Measurements from ENCODE around the gene STUM.
"Not testable (repeated sequence)": the region's sequence is repeated elsewhere in the genome, so short reads cannot be mapped to it uniquely, and the experiment has no call there.

STUM gene, protein sequence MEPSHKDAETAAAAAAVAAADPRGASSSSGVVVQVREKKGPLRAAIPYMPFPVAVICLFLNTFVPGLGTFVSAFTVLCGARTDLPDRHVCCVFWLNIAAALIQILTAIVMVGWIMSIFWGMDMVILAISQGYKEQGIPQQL

DNA sequence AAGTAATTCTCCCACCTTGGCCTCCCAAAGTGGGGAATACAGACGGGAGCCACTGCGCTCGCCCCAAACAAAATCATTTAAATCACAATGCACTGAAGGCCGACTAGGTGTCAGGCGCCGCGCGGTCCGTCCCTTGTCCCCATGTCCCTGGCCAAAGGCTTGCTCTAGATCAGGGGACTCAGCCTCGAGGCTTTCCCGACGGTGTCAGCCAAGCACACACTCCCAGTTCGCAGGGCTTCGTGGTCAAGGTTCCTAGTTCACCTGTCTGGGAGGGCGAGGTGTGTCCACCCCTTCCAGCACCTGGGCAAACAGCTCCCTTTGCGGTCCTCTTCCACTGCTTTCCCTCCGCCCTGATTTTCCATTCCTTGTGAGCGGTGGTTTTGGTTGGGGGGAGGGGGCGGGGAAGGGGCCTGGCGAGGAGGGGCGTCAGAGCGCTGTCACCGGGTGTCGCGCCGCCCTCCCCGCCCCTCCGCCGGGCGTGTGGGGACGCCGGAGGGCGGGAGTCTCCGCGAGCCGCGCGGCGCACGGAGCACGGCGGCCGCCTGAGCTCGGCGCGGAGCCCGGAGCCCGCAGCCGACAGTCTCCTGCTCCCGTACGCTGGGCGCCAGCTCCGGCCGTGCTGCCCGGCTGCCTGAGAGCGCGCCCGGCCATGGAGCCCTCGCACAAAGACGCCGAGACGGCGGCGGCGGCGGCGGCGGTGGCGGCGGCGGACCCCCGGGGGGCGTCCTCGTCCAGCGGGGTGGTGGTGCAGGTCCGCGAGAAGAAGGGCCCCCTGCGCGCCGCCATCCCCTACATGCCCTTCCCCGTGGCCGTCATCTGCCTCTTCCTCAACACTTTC lies at the start of gene STUM:
TSS of gene STUM (plus strand) at position 509 of the 838 bp plus-strand sequence. CDS start at position 650, 141 bp downstream.
- DNase-seq, result no peak

DNA sequence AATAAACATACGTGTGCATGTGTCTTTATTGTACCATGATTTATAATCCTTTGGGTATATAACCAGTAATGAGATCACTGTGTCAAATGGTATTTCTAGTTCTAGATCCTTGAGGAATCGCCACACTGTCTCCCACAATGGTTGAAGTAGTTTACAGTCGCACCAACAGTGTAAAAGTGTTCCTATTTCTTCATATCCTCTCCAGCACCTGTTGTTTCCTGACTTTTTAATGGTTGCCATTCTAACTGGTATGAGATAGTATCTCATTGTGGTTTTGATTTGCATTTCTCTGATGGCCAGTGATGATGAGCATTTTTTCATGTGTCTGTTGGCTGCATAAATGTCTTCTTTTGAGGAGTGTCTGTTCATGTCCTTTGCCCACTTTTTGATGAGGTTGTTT lies 48.9 kb upstream of the STUM start:
- DNase-seq, result not testable (repeated sequence)

DNA sequence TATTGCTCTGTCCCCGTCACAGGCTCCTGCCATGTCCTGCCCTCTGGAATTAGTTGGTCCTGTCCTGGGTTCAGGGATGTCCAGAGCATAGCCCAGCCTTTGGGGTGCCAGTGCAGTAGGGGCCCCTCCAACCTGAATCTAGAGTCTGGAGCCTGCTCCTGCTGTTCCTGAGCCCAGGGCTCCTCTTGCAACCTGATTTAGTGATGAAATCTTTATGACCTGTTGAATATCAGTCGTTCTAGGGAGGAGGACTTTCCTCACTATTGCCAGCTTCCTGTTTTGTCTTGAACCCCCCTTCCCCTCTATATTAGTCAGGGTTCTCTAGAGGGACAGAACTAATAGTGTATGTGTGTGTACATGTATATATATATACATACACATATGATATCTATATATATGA lies 42.5 kb upstream of the STUM start:
- DNase-seq, result no peak

- DNase-seq, result no peak
Observed at GRCh38 chr1:226506921-226507320, 41.6 kb upstream of the STUM start.

- DNase-seq, result no peak
Observed at GRCh38 chr1:226510453-226510852, 38.1 kb upstream of the STUM start.

- DNase-seq, result no peak
Observed at GRCh38 chr1:226511296-226511695, 37.3 kb upstream of the STUM start.

DNA sequence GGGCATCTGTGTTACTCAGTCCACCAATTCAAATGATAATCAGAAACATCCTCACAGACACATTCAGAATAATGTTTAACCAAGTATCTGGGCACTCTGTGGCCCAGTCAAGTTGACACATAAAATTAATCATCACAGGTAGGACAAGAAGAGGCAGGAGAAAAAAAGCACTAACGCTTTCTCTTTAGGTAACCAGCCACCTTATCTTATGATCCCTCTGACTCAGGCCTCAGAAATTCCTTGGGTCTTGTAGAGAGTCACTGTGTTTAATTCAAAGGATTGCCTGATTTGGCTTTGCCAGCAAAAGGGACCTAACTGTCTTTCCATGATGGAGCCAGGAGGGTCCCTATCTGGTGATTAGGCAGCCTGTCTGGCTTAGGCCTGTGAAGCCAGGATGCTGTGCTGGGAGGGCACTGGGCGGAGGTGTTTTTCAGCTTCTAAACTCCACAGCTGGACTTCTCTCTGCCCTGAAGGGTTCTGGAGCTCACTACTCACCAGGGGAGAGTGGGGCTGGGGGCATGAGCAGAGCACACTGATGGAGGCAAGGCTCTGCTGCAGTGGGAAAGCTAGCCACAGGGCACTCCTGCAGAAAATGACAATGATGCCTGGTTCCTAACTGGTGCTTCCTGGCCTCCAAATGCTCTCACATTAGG lies 36.4 kb upstream of the STUM start:
- DNase-seq, result no peak

GRCh38 chr1:226518375-226518774 lies 30.2 kb upstream of the STUM start:
- no peak for DNase-seq

GRCh38 chr1:226519135-226519534 lies 29.4 kb upstream of the STUM start:
- no peak for DNase-seq

- no peak for DNase-seq
Observed at GRCh38 chr1:226519716-226520598, 28.6 kb upstream of the STUM start.

DNA sequence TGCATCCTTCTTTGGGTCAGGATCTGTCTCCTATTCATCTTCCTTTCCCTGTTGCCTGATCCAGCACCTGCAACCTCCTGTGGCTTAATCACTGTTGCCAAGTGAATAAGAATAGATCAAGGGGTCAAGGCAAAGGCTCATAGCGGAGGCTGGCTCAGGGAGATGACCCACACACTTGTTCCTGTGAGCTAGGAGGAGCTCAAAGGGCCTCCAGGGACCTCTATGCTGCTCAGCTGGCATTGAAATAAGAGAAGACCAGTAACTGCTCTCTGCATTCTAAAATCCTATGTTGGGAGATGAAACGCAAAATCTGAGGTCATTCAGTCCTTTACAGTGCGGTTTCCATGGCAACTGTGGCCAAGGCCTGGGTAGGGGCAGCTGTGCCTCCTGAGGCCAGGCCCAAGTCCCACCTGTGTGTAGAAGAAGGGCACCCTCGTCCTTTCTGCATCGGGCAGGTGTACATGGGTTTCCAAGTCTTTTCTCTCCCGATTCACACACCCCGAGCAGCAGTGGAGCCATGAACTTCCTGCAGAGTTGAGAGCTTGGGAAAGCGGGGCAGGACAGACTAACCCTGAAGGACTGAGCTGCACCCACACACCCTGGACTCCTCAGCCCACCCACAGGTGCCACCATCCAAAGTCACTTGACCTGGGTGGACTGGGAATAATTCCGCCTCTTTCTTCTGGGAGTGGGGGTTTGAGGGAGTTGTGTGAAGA lies 27.8 kb upstream of the STUM start:
- no peak for DNase-seq

DNA sequence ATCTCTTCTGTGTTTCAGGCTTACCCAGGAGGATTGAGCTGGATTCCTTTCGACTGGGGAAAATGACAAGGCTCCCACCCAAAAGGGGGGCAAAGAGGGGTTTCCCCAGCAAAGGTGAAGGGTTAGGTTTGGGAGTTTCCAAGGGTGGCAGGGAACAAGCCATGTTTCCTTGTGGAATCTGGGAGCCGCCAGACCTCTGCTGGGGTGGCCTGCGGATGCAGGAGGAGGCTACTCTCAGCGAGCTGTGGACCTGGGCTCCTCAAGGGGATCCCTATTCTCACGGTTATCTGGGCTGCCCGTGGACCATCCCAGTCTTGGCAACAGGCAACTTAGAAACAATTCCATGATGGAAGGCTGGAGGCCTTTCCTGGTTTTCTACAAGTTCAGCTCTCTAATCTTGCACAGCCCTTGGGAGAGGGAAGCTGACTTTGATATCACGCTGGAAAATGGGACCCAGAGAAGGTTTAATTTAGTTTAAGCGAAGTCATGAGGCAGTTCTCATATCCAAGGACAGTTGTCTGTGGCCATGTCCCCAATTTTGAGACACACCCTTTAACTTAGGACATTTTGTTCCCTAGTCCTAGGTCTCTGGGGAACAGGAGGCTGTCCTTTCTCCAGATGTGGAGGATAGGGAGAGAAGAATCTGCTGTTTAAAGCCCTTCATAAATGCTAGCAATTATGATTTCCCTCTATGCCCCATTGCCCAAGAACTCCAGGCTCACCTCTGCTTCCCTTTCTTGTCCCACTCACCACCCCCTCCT lies 24.7 kb upstream of the STUM start:
- no peak for DNase-seq

- no peak for DNase-seq
Observed at GRCh38 chr1:226524547-226524946, 24.0 kb upstream of the STUM start.

- no peak for DNase-seq
Observed at GRCh38 chr1:226525750-226526149, 22.8 kb upstream of the STUM start.

DNA sequence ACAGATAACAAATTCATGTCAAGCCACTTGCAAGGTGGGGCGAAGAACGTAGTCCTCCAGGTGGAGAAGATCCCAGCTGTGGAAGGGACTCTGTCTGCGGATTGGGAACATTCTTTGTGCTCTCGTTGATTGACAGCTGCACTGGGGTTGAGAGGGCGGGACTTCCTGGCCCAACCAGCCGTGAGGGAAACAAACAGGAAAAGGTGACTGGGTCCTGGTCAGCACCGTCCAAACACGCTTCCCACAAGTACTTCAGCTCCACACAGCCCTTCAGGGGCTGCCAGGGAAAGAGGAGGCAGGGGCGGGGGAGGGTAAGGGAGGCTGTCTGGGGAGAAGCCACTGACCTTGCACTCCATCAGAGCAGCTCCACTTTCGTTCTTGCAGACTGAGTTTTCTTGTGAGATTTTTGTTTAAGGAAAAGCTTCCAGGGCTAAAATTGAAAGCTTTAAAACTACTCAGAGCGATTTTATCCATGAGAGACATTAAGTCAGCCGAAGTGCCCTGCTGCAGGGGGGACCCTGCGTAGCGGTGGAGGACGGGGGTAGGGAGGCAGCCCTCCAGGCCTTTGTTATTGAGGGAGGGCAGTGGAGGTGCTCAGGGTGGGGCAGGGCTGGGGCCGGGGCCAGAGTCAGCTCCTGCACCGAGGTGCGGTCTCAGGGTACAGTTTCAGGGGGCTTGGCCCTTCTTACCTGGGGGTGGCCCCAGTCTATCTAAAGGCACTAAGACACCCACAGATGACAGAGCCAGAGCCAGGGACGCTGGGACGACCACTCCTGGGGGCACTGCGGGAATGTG lies 21.6 kb upstream of the STUM start:
- DNase-seq, result no peak

GRCh38 chr1:226529891-226530290 lies 18.7 kb upstream of the STUM start:
- DNase-seq, result no peak

DNA sequence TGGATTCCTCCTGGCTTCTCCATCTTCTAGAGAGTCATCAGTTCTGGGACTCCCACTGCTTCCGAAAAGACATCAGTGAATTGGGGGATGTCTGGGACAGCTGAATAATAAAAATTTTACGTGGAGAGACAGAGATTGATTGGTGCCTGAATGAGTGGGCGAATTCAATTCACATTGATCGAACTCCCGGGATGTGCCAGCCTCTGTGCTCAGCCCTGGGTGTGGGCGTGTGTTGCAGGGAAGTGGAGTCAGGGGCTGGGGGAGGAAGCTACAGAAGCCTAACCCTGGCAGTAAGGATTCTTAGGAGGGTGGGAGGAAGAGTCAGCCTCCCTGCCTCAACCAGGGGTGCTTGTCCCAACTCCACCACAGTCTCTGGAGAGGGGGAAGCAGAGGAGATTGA lies 18.0 kb upstream of the STUM start:
- DNase-seq, result no peak

GRCh38 chr1:226531360-226532093 lies 17.0 kb upstream of the STUM start:
- DNase-seq, result no peak

- no peak for DNase-seq
Observed at GRCh38 chr1:226532553-226532952, 16.0 kb upstream of the STUM start.

DNA sequence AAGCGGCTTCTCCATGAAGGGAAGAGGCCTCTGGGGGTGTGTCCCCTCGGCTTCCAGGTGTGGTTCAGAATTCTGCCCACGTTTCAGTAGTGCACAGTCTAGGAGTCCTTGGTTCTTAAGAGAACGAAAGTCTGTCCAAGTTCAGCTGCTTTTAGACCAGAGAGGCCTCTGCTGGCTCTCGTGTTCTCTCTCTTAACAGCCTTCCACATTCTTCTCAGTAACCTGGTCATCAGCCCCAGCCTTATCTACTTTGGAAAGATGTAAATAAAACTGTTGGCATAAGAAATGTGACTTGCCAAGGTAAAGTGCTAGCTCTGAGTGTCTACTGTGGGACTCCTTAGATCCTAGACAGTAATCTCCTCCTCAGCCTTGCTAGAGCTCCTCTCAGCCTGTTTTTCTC lies 15.3 kb upstream of the STUM start:
- no peak for DNase-seq

All from hematopoietic multipotent progenitor cell treated with erythropoietin and hydrocortisone succinate and interleukin-3 and kit ligand, for 8 days (in vitro differentiated cells).